Measurements from ENCODE around the gene PTGR2.

DNA sequence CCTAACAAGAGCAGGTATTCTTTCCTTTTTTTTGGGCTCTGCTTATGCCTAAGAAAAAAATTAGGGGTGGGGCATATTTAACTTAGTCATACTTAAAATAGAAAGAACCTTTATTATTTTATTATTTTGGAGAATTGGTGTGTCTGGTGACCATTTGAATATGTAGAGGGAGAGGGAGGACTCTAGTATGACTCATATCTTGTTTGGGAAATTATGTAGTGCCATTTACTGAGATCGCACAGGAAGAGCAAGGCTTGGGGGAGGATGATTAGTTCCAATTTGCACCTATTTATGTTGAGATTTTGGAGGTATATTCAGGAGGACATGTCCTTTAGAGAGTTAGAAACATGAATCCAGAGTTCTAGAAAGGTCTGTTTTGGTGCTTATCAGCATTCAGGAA is 44.9 kb downstream of the PTGR2 start:
- TF ChIP-seq, protein P1, sequence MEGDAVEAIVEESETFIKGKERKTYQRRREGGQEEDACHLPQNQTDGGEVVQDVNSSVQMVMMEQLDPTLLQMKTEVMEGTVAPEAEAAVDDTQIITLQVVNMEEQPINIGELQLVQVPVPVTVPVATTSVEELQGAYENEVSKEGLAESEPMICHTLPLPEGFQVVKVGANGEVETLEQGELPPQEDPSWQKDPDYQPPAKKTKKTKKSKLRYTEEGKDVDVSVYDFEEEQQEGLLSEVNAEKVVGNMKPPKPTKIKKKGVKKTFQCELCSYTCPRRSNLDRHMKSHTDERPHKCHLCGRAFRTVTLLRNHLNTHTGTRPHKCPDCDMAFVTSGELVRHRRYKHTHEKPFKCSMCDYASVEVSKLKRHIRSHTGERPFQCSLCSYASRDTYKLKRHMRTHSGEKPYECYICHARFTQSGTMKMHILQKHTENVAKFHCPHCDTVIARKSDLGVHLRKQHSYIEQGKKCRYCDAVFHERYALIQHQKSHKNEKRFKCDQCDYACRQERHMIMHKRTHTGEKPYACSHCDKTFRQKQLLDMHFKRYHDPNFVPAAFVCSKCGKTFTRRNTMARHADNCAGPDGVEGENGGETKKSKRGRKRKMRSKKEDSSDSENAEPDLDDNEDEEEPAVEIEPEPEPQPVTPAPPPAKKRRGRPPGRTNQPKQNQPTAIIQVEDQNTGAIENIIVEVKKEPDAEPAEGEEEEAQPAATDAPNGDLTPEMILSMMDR (IDR thresholded peaks at IDR 0.05; ENCODE audit: low read length), result no peak
- TF ChIP-seq EZH2 (IDR thresholded peaks at IDR 0.05; ENCODE audit: borderline replicate concordance, low read length), result no peak

Data from OCI-LY1 (cell line).